ENCODE data around the gene ANKRD29.

ANKRD29 gene

DNA sequence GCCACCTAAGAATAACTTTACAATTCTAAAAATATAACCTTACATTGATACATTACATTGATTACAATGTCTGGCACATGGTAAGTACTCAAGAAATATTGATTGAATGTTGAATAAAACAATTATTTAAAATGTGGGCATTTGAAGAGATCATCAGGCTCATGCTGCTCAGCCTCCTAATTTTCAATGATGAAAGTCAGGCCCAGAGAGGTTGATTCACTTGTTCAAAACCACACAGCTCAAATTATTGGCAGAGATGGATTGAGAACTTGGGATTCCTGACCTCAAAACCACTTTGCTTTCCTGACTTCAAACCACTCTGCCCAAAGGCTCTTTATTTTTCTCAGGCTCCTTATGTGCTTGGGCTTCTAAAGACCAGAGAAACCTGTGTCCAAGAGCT is 34.7 kb downstream of the ANKRD29 start:
- no peak overlapping the region for H2AFZ ChIP-seq (ENCODE audit: insufficient read depth, low read length, poor library complexity)
- no peak overlapping the region for H4K91ac ChIP-seq (ENCODE audit: low read depth, low read length)
- no peak overlapping the region for H2AK5ac ChIP-seq (ENCODE audit: low read length)
- H3K27me3 ChIP-seq (ENCODE audit: insufficient read depth, low read length): no peaks in the 10 kb centered on the region
- H2BK120ac ChIP-seq (ENCODE audit: insufficient read depth, low read length, poor library complexity): no peak overlapping the region
- no peak overlapping the region for H2BK12ac ChIP-seq (ENCODE audit: low read length)
- H3K18ac ChIP-seq (ENCODE audit: low read length): no peak overlapping the region
- H3K4me2 ChIP-seq (ENCODE audit: low read length): no peak overlapping the region
- no peak overlapping the region for H4K8ac ChIP-seq (ENCODE audit: low read depth, low read length)
- H3K14ac ChIP-seq (ENCODE audit: low read length): no peak overlapping the region
- H3K36me3 ChIP-seq (ENCODE audit: control insufficient read depth in 1 of 2, insufficient read depth in 2 of 2, low read length in 2 of 2): no peaks in the 10 kb centered on the region
- H3K9me3 ChIP-seq (ENCODE audit: insufficient read depth, low read depth, low read length): no peaks in the 10 kb centered on the region
- DNase-seq: no peak
- H3K4ac ChIP-seq (ENCODE audit: low read depth, low read length): no peak overlapping the region
- H3K79me1 ChIP-seq (ENCODE audit: low read length): no peaks in the 10 kb centered on the region
- H3K4me3 ChIP-seq (ENCODE audit: low read depth, low read length): no peak overlapping the region
- no peak overlapping the region for H3K9ac ChIP-seq (ENCODE audit: low read length)
- H3K79me2 ChIP-seq (ENCODE audit: control insufficient read depth, insufficient read depth, low read length, poor library complexity): no peaks in the 10 kb centered on the region
- no peak overlapping the region for H3K23ac ChIP-seq (ENCODE audit: low read length)
- H2BK5ac ChIP-seq (ENCODE audit: low read depth, low read length, poor library complexity): no peak overlapping the region
- H3K4me1 ChIP-seq (ENCODE audit: control insufficient read depth in 1 of 2, insufficient read depth in 2 of 2, low read length in 2 of 2): no peaks in the 10 kb centered on the region
- H4K12ac ChIP-seq (ENCODE audit: low read depth, low read length): no peak overlapping the region
- H3K27ac ChIP-seq (ENCODE audit: low read depth, low read length): no peak overlapping the region

DNA sequence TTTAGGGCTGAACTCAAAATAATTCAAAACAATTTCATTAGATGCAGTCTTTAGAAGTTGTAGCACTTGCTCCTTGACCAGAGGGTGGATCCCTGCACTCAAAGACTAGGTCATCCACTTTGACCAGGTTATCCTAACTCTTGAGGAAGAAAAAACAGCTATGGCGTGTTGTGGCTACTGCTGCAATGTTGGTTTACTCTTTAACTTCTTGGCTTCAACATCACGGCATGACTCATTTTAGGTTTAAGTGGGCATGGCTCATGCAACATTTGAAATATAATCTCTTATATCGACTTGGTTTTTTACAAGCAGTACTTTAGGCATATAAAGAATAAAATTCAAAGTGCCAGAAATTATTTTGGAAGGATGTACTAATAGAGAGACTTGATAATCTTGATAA is 35.4 kb downstream of the ANKRD29 start:
- H3K4me1 ChIP-seq (ENCODE audit: control insufficient read depth in 1 of 2, insufficient read depth in 2 of 2, low read length in 2 of 2): no peaks in the 10 kb centered on the region
- H2AFZ ChIP-seq (ENCODE audit: insufficient read depth, low read length, poor library complexity): no peak overlapping the region
- H4K12ac ChIP-seq (ENCODE audit: low read depth, low read length): no peak overlapping the region
- no peak overlapping the region for H3K27ac ChIP-seq (ENCODE audit: low read depth, low read length)
- no peak for DNase-seq
- no peak overlapping the region for H3K9ac ChIP-seq (ENCODE audit: low read length)
- no peak overlapping the region for H2AK5ac ChIP-seq (ENCODE audit: low read length)
- H3K23ac ChIP-seq (ENCODE audit: low read length): no peak overlapping the region
- no peaks in the 10 kb centered on the region for H3K79me1 ChIP-seq (ENCODE audit: low read length)
- H3K4ac ChIP-seq (ENCODE audit: low read depth, low read length): no peak overlapping the region
- no peak overlapping the region for H4K8ac ChIP-seq (ENCODE audit: low read depth, low read length)
- no CpG with 5 or more reads among the region's 3 CpGs for WGBS (ENCODE audit: extremely low coverage, insufficient coverage, insufficient read length)
- H3K4me2 ChIP-seq (ENCODE audit: low read length): no peak overlapping the region
- H3K4me3 ChIP-seq (ENCODE audit: low read depth, low read length): no peak overlapping the region
- no peaks in the 10 kb centered on the region for H3K27me3 ChIP-seq (ENCODE audit: insufficient read depth, low read length)
- H3K36me3 ChIP-seq (ENCODE audit: control insufficient read depth in 1 of 2, insufficient read depth in 2 of 2, low read length in 2 of 2): no peaks in the 10 kb centered on the region
- H3K9me3 ChIP-seq (ENCODE audit: insufficient read depth, low read depth, low read length): no peaks in the 10 kb centered on the region
- no peaks in the 10 kb centered on the region for H3K79me2 ChIP-seq (ENCODE audit: control insufficient read depth, insufficient read depth, low read length, poor library complexity)
- H2BK120ac ChIP-seq (ENCODE audit: insufficient read depth, low read length, poor library complexity): no peak overlapping the region
- H3K14ac ChIP-seq (ENCODE audit: low read length): no peak overlapping the region
- H2BK5ac ChIP-seq (ENCODE audit: low read depth, low read length, poor library complexity): no peak overlapping the region
- H3K18ac ChIP-seq (ENCODE audit: low read length): no peak overlapping the region
- H4K91ac ChIP-seq (ENCODE audit: low read depth, low read length): no peak overlapping the region
- H2BK12ac ChIP-seq (ENCODE audit: low read length): no peak overlapping the region

DNA sequence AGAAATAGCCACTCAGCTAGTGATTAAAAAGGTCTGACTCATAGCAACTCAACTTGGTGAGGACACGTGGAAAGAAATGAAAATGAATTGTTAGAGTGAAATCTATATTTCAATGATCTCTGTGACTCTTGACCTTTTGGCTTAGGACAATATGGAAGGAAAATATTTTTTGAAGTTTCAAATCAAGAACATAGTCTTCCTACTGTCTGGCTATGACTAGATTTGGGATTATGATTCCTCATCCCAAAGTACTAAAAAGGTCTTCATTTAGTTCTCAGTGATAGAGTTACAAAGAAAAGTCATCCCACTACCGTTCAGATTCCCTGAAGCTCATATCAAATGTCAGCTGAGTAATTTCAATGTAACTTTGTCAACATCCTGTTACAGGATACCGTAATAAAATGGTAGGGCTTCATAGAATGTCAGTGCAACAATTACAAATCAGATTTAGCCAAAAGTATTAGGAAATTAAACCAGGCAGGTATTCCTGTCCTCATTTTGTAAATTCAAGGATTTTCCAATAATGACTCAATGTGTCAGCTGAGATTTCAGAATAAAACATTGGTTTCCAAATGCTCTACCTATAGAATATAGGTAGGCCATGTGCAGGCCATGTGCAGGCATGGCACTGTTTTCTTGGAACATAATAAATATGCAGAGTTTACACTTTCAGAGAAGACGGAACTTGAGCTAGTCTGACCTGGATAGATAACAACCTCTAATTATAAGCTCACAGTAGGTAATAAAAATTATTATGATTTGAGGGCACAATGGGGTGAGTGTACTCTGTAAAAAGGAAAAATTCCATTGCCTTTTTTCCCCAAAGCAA is 36.0 kb downstream of the ANKRD29 start:
- WGBS (ENCODE audit: extremely low coverage, insufficient coverage, insufficient read length): no CpG with 5 or more reads among the region's 4 CpGs
- no peak overlapping the region for H3K9ac ChIP-seq (ENCODE audit: low read length)
- no peak overlapping the region for H3K18ac ChIP-seq (ENCODE audit: low read length)
- no peak overlapping the region for H3K4me2 ChIP-seq (ENCODE audit: low read length)
- no peak overlapping the region for H2BK12ac ChIP-seq (ENCODE audit: low read length)
- no peaks in the 10 kb centered on the region for H3K27me3 ChIP-seq (ENCODE audit: insufficient read depth, low read length)
- no peak overlapping the region for H4K91ac ChIP-seq (ENCODE audit: low read depth, low read length)
- H3K4ac ChIP-seq (ENCODE audit: low read depth, low read length): no peak overlapping the region
- H3K4me3 ChIP-seq (ENCODE audit: low read depth, low read length): no peak overlapping the region
- H3K23ac ChIP-seq (ENCODE audit: low read length): no peak overlapping the region
- no peaks in the 10 kb centered on the region for H3K9me3 ChIP-seq (ENCODE audit: insufficient read depth, low read depth, low read length)
- H2AK5ac ChIP-seq (ENCODE audit: low read length): no peak overlapping the region
- no peak overlapping the region for H2AFZ ChIP-seq (ENCODE audit: insufficient read depth, low read length, poor library complexity)
- no peaks in the 10 kb centered on the region for H3K4me1 ChIP-seq (ENCODE audit: control insufficient read depth in 1 of 2, insufficient read depth in 2 of 2, low read length in 2 of 2)
- no peak overlapping the region for H4K12ac ChIP-seq (ENCODE audit: low read depth, low read length)
- no peak overlapping the region for H2BK5ac ChIP-seq (ENCODE audit: low read depth, low read length, poor library complexity)
- H3K36me3 ChIP-seq (ENCODE audit: control insufficient read depth in 1 of 2, insufficient read depth in 2 of 2, low read length in 2 of 2): no peaks in the 10 kb centered on the region
- H3K27ac ChIP-seq (ENCODE audit: low read depth, low read length): no peak overlapping the region
- no peak overlapping the region for H4K8ac ChIP-seq (ENCODE audit: low read depth, low read length)
- H3K79me2 ChIP-seq (ENCODE audit: control insufficient read depth, insufficient read depth, low read length, poor library complexity): no peaks in the 10 kb centered on the region
- H2BK120ac ChIP-seq (ENCODE audit: insufficient read depth, low read length, poor library complexity): no peak overlapping the region
- H3K14ac ChIP-seq (ENCODE audit: low read length): no peak overlapping the region
- no peak for DNase-seq
- H3K79me1 ChIP-seq (ENCODE audit: low read length): no peaks in the 10 kb centered on the region

DNA sequence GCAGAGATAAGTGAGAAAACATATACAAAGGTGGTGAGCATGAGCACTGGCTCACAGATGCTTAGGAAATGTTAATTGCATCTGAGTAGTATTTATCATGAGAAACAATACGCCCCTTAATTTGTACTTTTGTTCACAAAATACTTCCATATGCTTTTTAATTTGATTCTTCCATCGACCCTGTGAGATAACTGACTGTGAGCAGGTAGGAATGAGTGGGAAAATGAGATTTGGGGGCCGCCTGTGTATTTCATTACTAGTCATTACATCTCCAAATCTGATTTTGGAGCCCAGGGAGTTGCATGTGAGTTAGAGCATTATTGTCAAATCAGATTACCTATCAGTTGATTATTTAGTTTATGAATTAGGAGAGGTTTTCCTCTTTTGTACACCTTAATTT is 39.7 kb downstream of the ANKRD29 start:
- H3K27ac ChIP-seq (ENCODE audit: low read depth, low read length): no peak overlapping the region
- no peaks in the 10 kb centered on the region for H3K79me2 ChIP-seq (ENCODE audit: control insufficient read depth, insufficient read depth, low read length, poor library complexity)
- H3K4me3 ChIP-seq (ENCODE audit: low read depth, low read length): no peak overlapping the region
- H3K36me3 ChIP-seq (ENCODE audit: control insufficient read depth in 1 of 2, insufficient read depth in 2 of 2, low read length in 2 of 2): no peaks in the 10 kb centered on the region
- no peak overlapping the region for H2BK5ac ChIP-seq (ENCODE audit: low read depth, low read length, poor library complexity)
- no peaks in the 10 kb centered on the region for H3K9me3 ChIP-seq (ENCODE audit: insufficient read depth, low read depth, low read length)
- no peak overlapping the region for H4K8ac ChIP-seq (ENCODE audit: low read depth, low read length)
- no peak overlapping the region for H2BK120ac ChIP-seq (ENCODE audit: insufficient read depth, low read length, poor library complexity)
- no peak overlapping the region for H3K14ac ChIP-seq (ENCODE audit: low read length)
- no peak overlapping the region for H3K18ac ChIP-seq (ENCODE audit: low read length)
- peaks cover 13% of the 10 kb centered on the region for H3K27me3 ChIP-seq (ENCODE audit: insufficient read depth, low read length)
- no peak overlapping the region for H2BK12ac ChIP-seq (ENCODE audit: low read length)
- H3K4me2 ChIP-seq (ENCODE audit: low read length): no peak overlapping the region
- DNase-seq: no peak
- H3K23ac ChIP-seq (ENCODE audit: low read length): no peak overlapping the region
- WGBS (ENCODE audit: extremely low coverage, insufficient coverage, insufficient read length): no CpG with 5 or more reads among the region's 3 CpGs
- H3K79me1 ChIP-seq (ENCODE audit: low read length): no peaks in the 10 kb centered on the region
- no peak overlapping the region for H3K9ac ChIP-seq (ENCODE audit: low read length)
- H4K12ac ChIP-seq (ENCODE audit: low read depth, low read length): no peak overlapping the region
- no peak overlapping the region for H2AFZ ChIP-seq (ENCODE audit: insufficient read depth, low read length, poor library complexity)
- H2AK5ac ChIP-seq (ENCODE audit: low read length): no peak overlapping the region
- peaks cover 0 to 6% of the 10 kb centered on the region in 2 experiments for H3K4me1 ChIP-seq (ENCODE audit: control insufficient read depth in 1 of 2, insufficient read depth in 2 of 2, low read length in 2 of 2)
- no peak overlapping the region for H3K4ac ChIP-seq (ENCODE audit: low read depth, low read length)
- H4K91ac ChIP-seq (ENCODE audit: low read depth, low read length): no peak overlapping the region
